ENCODE data around the gene LRRC8E.

DNA sequence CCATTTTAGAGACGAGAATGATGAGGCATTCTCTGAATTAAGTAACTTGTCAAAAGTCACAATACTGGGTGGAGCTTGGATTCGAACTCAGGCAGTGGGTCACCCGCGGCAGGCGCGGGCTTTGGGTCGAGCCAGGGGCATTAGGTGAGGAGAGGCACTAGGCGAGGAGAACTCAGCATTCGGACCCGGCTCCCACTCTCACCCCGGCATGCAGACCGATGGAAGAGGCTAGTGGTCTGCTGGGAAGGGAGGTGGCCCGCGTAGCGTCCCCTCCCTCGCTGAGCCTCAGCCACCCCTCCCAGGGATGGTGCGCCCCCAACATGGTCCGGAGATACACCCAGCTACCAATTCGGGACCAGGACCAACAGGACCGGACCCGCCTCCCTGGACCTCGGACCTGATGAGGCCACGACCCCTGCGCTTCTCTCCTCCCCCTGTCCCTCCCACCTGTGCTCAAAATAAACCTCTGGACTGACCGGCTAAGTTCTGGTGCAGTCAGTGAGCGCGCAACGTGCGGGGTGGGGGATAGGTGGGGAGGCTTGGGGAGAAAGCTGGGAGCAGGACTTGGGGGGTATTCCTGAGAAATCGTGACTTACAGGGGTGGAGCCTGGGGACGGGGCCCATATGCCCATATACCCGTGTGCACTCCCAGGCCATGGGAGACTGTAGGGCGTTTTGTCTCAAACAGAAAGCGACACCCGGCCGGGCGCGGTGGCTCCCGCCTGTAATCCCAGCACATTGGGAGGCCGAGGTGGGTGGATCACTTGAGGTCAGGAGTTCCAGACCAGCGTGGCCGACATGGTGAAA is 30.5 kb downstream of the LRRC8E start:
- TF ChIP-seq EZH2 (IDR thresholded peaks at IDR 0.05; ENCODE audit: borderline replicate concordance, low read depth, low read length, poor library complexity, severe bottlenecking) = no peak
- TF ChIP-seq, protein P1, sequence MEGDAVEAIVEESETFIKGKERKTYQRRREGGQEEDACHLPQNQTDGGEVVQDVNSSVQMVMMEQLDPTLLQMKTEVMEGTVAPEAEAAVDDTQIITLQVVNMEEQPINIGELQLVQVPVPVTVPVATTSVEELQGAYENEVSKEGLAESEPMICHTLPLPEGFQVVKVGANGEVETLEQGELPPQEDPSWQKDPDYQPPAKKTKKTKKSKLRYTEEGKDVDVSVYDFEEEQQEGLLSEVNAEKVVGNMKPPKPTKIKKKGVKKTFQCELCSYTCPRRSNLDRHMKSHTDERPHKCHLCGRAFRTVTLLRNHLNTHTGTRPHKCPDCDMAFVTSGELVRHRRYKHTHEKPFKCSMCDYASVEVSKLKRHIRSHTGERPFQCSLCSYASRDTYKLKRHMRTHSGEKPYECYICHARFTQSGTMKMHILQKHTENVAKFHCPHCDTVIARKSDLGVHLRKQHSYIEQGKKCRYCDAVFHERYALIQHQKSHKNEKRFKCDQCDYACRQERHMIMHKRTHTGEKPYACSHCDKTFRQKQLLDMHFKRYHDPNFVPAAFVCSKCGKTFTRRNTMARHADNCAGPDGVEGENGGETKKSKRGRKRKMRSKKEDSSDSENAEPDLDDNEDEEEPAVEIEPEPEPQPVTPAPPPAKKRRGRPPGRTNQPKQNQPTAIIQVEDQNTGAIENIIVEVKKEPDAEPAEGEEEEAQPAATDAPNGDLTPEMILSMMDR (conservative IDR thresholded peaks at IDR 0.05; ENCODE audit: low read depth, low read length) = no peak

Data from A673 (cell line).